CD4-positive, alpha-beta T cell treated with Interleukin-6 for 4 hours (primary cell): Measurements from ENCODE around the gene RGN.
A peak's percentile ranks its signal among the peaks of the same experiment; 100 is the strongest.
"Not testable (repeated sequence)": the region's sequence is repeated elsewhere in the genome, so short reads cannot be mapped to it uniquely, and the experiment has no call there.

Experiments
- DNase-seq: peaks from one replicate; pipeline ENCODE4 v3.0.0-alpha.2; 2020; ENCODE audit warnings: mixed read lengths

Gene RGN

DNA sequence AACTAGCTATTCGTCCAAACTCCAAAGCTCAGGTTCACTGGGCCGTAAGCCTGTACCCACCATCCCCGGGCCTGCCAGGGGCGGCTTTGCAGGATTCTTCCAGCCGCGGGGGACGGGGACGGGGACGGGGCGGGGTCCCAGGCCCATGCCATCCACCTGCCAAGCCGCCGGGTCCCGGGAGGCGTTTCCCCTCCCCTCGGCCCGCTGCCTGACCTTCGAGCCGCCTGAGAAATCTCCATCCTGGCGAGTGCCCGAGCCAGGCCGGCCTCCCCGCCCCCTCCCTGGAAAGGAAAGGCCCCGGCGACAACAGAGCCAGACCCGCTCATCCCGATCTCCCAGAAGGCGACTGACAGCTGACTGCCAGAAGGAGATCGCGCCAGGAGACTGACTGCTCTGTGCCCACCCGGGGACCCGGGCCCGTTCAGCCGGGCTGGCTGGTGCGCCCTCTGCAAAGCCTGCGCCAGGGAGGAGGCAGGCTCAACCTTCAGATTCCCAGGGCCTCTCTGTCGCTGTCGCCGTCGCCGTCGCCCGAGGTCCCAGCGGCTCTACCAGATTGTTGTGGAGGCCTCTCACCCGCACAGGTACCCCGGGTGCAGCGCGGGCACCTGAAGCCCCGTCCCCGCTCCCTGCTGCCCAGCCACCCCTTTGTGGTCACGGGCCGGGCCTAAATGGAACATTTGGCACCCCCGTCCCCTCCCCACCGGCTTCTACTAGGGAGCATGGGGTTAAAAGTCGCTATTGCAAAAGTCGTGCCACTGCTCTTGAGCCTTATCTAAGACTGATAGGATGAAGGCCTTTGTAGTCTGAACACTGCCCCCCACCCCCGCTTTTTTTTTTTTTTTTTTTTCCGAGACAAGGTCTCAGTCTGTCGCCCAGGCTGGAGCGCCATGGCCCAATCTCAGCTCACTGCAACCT is at the start of gene RGN:
Gene RGN, plus strand, starts transcription at position 315 of the 915 bp plus-strand sequence. CDS start 2,702 bp downstream, outside the sequence.
- DNase-seq = no peak

DNA sequence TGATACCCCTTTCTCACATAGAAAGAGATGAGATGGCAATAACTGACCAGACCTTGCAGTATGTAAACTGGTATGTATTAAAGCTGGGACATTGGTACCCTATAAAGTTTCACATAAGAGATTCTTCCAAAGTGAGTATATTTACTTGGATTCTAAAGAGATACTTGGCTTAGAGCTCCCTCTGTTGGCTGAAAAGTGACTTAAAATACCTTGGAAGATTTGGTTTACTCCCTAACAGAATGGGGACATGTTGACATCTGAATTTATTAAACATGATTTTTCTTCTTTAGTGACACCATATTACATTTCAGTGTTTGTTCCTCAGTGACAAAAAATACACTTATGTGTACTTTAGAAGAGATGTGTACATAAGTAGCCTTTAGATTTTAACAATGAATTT is 47.9 kb upstream of the RGN start:
- DNase-seq = peak; percentile 7

DNA sequence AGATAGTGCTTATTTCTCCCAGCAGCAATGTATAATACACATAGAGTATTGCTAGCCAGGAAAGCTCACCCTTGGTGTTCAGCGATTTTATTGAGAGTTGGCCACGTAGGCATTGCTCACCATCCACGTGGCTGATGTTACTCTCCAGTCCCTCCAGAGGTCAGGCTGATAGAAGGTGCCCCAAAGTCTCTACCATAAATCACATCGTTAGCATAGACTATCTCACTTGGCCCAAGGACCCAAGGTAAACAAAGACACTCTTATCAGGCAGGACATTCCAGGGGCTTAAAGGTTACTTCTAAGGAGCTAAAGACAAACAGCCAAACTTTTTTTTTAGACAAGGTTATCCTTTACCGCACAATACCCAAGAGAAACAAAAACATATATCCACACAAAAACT is 30.3 kb upstream of the RGN start:
- DNase-seq = no peak

DNA sequence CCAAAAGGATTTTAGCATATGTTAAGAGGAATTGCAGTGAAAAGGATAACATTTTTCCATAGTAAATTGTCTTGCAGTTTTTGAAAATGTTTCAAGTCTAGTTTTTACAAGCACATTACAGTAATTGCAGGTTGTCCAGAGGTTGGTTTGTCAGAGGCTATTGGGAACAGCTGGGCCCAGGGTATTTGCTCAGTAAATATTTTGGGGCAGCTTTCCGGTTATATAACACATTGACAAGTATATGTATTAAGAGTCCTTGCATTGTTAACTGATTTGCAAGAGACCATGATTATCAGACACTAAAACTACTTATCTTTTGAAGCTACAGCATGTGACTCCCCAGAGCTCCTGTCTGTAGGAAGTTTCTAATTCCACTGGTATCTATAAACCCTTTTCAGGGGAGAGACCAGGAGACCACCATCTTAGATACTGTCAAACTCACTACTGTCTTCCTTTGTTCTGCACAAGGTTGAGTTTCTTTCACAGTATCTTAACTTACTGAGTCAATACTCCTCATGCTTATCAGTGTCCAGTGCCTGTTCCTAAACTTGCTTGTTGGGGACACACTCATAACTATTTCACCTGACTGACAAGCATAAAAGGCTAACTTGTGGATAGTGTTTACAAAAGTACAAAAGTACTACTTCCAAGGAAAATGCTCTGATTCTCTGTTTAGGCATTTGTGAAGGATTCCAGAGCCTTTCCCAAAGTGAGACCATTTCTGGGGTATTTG is 18.9 kb upstream of the RGN start:
- no peak for DNase-seq

DNA sequence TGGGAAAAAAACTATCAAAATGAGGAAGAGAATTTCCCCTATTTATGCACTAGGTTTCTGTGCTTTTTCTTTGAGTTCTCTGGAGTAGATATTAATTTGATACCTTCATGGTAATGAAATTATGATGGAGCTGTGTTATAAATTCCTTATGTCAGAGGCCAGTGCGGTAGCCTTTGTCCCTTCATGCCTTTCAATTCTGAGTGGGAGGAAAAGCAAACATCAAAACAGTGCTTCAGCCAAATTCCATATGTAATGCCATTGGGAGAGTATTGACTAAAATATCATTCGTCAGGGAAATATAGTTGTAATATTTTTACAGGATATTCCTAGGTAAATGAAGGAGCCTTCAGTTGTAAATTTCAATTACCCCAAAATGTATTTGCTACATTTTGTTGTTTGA is 17.5 kb upstream of the RGN start:
- no peak for DNase-seq

DNA sequence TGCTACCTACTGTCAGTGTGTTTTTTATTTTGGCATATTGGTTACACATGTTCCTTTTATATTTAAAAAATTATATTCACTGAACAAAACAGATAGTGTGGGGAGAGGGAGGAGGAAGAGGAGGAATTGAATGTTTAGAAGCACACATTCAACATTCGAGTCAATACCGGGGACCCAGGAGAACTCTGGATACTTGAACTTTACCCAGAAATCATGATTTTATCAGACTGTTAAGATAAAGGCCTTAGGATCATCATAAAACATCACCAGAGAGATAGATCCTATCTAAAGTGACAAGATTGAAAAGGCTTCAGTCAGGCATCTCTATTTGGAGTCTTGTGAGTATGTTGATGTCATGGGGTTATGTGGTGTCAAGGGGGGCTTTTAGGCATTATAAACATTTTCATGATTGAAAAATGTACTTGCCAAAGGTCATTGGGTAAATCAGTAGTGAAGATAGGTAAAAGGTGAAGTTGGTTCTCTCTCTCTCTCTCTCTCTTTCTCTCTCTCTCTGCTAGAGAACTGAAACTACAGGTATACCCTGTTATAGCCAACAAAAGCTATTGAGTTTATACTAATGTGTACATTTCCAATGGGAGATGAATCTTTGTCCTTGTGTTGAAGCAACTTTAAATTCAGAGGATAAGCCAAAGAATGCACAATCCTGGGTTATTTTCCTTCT is 16.9 kb upstream of the RGN start:
- DNase-seq = no peak

DNA sequence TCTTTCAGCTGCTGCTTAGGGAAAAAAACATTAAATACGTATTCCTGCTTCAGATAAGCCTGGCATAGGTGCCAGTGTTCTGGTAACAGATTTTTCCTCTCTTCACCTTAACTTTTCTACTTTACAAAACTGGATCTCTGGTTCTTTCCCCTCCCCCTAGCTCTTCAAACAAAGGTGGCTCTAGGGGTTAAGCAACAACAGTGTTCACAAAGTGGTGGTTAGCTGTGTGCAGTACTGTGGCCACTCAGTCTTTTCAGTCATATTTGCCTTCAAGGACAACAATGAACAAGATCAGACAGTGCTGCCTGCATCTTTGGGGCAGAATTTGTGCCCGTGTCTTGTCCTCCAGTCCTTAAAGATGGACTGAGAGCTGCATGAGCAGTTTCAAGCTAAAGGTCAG is 15.1 kb upstream of the RGN start:
- DNase-seq = no peak

DNA sequence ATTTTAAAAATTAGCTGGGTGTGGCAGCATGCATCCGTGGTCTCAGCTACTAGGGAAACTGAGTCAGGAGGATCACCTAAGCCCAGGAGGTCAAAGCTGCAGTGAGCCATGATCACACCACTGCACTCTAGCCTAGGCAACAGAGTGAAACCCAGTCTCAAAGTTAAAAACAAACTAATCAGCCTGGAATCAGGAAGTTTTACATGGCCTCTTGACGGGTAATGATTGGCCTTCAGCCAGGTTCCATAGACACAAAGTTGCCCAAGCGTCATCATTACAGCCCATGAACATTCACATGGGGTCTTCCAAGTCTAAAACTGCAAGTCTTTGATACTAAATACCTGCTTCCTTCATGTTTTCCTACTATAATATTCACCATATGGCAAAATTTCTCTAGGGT is 10.0 kb upstream of the RGN start:
- DNase-seq = no peak

DNA sequence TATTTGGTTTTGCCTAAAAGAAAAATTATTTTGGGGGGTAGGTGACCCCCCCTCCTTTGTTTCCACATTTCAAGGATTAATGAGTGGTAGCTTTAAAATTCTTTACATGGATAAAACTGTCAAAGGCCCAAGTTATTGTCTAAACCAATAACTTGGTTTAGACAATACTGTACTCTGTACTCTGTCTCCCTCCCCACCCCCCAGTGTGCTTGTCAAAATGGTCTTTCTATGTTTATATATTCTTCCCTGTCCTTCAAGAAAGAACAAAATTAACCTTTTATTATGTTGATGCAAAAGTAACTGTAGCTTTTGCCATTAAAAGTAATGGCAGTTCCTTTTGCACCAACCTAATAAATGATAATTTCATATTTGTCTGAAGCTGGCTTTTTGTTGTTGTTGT is 9.5 kb upstream of the RGN start:
- DNase-seq = no peak

DNA sequence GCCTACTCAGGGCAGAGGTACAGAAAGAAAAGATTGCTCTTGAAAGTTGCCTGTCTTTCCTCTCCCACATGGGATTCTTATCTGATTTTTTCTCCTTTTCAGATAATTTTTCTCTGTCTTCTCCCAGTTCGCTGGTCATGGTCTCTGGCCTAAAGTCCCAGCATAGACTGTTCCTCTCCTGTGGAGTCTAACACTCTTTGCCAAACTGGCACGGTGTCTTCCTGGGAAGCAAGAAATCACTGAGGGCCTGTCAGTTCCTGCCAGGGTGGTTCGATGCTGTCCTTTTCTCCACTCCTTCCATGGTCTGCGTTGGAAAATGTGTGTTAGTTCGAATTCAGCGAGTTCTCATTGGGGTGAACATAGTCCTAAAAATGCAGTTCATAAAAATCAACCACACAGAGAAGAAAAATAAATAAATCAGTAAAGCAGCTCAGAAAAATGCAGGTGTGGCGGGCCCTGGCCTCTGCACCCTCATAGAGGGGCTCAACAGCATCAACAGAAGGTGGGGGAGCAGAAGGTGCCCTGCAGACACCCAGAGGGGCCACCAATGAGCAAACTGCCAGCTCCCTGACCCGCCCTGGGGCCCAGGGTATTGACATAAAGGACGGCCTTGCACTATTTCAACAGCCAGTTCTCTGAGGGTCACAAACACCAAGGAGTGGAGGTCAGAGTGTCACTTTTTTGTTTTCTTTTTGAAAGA is 2.1 kb downstream of the RGN start:
- no peak for DNase-seq

DNA sequence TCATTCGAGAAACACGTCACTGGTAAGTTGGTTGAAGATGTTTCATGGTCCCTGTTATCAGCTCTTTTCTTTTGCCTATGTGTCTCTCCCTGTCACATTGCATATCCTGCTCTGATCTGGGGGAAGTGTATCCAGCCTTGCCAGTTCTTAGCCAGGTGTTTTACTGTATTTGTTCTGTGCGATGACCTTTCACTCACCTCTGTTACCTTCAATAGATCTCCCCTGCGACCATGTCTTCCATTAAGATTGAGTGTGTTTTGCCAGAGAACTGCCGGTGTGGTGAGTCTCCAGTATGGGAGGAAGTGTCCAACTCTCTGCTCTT is 2.6 kb downstream of the RGN start:
- no peak for DNase-seq

DNA sequence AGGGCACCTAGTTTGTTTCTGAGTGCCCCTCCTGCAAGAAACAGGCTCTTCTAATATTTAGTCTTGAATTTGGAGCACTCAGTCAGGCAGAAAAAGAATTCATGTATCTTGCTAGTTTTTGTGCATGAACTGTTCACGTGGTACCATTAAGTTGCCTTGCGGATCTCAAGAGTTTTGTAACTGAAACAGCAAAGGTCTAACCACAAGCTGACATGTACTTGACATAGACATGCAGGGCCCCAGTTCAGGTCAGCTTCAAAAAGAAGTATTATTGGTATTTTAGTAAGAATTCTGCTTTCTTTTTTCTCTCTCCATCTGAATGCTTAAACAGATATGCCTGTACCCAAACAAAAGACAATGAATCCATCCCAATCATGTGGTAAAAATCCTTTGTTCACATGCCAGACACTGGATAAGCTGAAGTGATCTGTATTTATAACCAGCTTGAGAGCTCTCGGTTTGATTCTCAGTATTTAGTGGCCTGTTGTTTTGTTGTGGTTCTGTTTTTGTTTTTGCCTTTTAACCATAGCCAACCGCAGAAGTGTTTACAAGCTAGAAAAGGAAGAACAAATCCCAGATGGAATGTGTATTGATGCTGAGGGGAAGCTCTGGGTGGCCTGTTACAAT is 13.0 kb downstream of the RGN start:
- DNase-seq = no peak

DNA sequence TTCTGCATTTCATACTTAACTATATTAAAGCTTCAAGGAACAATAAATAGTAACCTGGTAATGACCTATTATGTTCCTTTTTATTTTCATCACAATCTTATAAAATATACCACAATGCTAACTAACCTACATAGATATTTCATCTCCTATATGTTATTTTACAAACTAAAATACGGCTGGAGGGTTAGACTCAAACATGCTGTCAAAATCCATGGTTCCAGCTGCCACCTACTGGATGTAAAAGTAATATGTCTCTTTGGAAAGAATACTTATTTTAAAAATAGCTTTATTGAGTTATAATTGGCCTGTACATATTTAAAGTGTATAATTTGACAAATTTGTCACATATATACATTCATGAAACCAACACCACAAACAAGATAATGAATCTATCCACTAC is 15.0 kb downstream of the RGN start:
- DNase-seq = no peak

DNA sequence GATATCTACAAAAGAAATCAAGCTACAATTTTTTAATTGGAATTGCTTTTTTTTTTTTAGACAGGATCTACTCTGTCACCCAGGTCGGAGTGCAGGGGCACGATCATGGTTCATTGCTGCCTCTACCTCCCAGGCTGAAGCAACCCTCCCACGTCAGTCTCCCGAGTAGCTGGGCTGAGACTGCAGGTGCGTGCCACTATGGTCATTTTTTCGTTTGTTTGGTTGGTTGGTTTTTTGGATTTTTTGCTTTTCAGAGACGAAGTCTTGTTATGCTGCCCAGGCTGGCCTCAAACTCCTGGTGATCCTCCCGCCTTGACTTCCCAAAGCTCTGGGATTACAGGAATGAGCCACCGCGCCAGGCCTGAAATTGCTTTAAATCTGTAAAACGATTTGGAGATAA is 15.6 kb downstream of the RGN start:
- DNase-seq = no peak

DNA sequence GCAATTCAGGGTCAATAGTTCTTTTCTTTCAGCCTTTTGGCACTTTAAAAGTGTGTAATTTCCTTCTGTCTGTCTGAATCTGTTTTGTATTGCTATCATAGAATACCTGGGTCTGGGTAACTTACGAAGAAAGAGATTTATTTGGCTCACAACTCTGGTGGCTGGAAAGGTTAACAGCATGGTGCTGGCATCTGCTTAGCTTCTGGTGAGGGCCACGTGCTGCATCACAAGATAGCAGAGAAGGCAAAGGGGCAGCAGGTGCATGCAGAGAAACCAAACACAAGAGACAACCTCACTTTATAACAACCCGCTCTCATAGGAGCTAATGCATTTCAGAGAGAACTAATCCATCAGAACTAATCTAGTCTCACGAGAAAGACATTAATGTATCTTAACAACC is 18.8 kb downstream of the RGN start:
- DNase-seq = no peak

DNA sequence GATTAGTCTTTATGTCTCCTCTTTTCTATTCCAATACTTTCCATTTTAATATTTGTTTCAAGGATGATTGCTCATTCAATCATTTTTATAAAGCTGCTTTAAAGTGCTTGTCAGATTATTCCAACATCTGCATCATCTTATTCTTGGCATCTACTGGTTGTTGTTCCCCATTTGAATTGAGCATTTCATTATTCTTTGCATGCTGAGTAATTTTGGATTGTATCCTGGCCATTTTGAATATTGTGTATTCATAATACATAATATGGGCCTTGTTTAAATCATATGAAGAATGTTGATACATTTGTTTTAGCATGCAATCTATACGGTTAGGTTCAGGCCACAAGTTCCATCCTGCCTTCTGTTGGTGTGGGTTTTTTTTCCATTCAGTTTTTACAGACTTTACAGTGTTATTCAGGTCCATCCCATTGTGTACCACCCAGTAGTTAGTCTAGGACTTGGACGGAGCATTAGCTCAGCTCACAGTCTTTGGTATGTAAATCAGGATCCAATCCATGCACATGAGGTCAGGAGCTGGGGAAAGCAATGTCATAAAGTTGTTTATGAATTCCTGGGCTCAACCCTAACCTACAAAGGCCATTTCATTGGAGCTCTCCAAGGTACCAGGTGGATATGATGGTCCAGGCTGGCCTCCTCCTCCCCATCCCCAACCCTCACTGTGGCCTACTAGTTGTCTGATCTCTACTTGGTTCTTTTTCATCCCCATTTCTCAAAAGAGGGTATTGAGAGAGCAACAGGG is 20.3 kb downstream of the RGN start:
- no peak for DNase-seq

DNA sequence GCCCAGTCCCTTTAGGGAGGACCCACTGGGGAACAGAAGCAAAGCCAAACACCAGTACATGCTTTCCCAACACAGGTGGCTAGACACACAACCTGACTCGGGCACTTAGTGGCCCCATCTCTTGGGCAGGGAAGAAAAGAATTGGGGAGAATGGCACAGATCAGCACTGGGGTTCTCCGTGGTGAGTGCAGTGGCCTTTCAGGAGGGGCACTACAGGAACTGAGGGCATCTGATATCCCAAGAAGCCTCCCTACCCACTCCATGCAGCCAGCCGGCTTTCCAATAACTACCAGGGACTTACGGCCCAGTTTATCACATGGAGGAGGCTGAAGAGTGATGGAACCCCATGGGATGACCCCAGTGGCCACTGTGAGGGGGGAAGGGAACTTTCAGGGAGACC is 23.0 kb downstream of the RGN start:
- DNase-seq = no peak

DNA sequence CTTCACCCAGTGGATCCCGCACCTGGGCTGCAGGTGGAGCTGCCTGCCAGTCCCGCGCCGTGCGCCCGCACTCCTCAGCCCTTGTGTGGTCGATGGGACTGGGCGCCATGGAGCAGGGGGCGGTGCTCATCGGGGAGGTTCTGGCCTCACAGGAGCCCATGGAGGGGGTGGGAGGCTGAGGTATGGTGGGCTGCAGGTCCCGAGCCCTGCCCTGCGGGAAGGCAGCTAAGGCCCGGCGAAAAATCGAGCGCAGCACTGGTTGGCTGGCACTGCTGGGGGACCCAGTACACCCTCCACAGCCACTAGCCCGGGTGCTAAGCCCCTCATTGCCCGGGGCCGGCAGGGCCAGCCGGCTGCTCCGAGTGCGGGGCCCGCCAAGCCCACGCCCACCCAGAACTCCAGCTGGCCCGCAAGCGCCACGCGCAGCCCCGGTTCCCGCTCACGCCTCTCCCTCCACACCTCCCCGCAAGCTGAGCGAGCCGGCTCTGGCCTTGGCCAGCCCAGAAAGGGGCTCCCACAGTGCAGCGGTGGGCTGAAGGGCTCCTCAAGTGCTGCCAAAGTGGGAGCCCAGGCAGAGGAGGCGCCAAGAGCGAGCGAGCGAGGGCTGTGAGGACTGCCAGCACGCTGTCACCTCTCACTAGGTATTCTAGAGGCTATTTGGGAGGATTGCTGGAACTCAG is 32.8 kb downstream of the RGN start:
- DNase-seq = not testable (repeated sequence)

DNA sequence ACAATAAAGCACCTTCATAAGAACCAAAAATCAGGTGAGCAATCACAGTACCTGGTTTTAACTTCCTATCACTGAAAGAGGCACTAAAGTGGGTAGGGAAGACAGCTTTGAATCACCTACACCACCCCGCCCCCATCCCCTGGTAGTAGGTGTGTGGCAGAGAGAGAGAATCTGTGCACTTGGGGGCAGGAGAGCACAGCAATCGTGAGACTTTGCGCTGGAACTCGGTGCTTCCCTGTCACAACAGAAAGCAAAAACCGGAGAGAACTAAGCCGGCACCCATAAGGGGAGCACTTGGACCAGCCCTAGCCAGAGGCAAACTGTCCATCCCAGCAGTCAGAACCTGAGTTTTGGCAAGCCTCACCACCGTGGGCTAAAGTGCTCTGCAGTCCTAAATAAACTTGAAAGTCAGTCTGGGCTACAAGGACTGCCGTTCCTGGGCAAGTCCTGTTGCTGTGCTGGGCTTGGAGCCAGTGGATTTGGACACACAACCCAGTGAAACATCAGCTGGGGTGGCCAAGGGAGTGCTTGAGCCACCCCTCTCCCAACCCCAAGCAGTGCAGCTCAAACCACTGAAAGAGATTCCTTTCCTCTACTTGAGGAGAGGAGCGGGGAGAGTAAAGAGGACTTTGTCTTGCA is 34.2 kb downstream of the RGN start:
- no peak for DNase-seq

DNA sequence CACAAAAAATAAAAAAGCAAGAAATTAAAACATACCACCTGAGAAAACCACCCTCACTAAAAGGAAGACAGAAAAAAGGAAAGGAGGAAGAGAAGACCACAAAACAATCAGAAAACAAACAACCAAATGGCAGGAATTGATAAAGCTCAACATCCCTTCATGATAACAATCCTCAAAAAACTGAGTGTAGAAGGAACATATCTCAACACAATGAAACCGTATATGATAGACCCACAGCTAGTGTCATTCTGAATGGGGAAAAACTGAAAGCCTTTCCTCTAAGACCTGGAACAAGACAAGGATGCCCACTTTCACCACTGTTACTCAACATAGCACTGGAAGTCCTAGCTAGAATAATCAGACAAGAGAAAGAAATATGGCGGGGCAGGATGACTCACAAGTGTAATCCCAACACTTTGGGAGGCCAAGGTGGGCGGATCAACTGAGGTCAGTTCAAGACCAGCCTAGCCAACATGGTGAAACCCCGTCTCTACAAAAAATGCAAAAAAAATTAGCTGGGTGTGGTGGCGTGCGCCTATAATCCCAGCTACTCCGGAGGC is 38.4 kb downstream of the RGN start:
- DNase-seq = not testable (repeated sequence)
